ENCODE measurements around the gene INAVA. TPM values are rescaled to one million over a fixed set of nuclear protein-coding genes. Genes with fewer than 3 reads are reported as not detected.

Gene INAVA
- total and polyA plus RNA-seq, 2 of the 13 experiments (the other 11 are each of a cell fraction or from before 2014, with no cell fraction given): 6.0 to 13.5 TPM

- TF ChIP-seq SIN3B (IDR thresholded peaks at IDR 0.05; ENCODE audit: low read length): no peak
- peak; percentile 63; the same call in 1 of the 2 replicates for TF ChIP-seq ZSCAN31 (CRISPR knock-in tag; IDR thresholded peaks at IDR 0.05; ENCODE audit: low read depth)
- TF ChIP-seq ZNF788 (CRISPR knock-in tag; IDR thresholded peaks at IDR 0.05; ENCODE audit: borderline replicate concordance): peak; percentile 34; the same call in 1 of the 2 replicates
- no peak for TF ChIP-seq SMARCE1 (IDR thresholded peaks at IDR 0.05; ENCODE audit: borderline replicate concordance)
- peak; percentile 75; the same call in 1 of the 2 replicates for TF ChIP-seq ZSCAN21 (CRISPR knock-in tag; IDR thresholded peaks at IDR 0.05; ENCODE audit: borderline replicate concordance)
- TF ChIP-seq ZNF317 (CRISPR knock-in tag; IDR thresholded peaks at IDR 0.05): 0 out of 2 replicates have a peak, but pooled peaks have one; percentile 13
- no peak for TF ChIP-seq ZNF335 (CRISPR knock-in tag; IDR thresholded peaks at IDR 0.05)
- TF ChIP-seq STAG1 (CRISPR knock-in tag; IDR thresholded peaks at IDR 0.05): peak; percentile 61
- no peak for TF ChIP-seq ZNF180 (CRISPR knock-in tag; IDR thresholded peaks at IDR 0.05; ENCODE audit: borderline replicate concordance, low read depth)
- 0 out of 2 replicates have a peak, but pooled peaks have one; percentile 12 for TF ChIP-seq ATF2 (CRISPR knock-in tag; IDR thresholded peaks at IDR 0.05)
- TF ChIP-seq, protein P1, sequence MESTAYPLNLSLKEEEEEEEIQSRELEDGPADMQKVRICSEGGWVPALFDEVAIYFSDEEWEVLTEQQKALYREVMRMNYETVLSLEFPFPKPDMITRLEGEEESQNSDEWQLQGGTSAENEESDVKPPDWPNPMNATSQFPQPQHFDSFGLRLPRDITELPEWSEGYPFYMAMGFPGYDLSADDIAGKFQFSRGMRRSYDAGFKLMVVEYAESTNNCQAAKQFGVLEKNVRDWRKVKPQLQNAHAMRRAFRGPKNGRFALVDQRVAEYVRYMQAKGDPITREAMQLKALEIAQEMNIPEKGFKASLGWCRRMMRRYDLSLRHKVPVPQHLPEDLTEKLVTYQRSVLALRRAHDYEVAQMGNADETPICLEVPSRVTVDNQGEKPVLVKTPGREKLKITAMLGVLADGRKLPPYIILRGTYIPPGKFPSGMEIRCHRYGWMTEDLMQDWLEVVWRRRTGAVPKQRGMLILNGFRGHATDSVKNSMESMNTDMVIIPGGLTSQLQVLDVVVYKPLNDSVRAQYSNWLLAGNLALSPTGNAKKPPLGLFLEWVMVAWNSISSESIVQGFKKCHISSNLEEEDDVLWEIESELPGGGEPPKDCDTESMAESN (CRISPR knock-in tag; conservative IDR thresholded peaks at IDR 0.05): peak; percentile 64
- TF ChIP-seq HOMEZ (CRISPR knock-in tag; IDR thresholded peaks at IDR 0.05; ENCODE audit: low read depth): no peak
- TF ChIP-seq ZFP90 (CRISPR knock-in tag; IDR thresholded peaks at IDR 0.05; ENCODE audit: borderline replicate concordance): no peak
- TF ChIP-seq PHB2 (IDR thresholded peaks at IDR 0.05; ENCODE audit: partially characterized antibody): no peak
- TF ChIP-seq ZIK1 (CRISPR knock-in tag; IDR thresholded peaks at IDR 0.05; ENCODE audit: borderline replicate concordance, low read depth): no peak
- TF ChIP-seq, protein P2, sequence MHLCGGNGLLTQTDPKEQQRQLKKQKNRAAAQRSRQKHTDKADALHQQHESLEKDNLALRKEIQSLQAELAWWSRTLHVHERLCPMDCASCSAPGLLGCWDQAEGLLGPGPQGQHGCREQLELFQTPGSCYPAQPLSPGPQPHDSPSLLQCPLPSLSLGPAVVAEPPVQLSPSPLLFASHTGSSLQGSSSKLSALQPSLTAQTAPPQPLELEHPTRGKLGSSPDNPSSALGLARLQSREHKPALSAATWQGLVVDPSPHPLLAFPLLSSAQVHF (CRISPR knock-in tag; IDR thresholded peaks at IDR 0.05): no peak
- peak; percentile 60; the same call in 1 of the 2 replicates for TF ChIP-seq ADNP (CRISPR knock-in tag; IDR thresholded peaks at IDR 0.05)
- TF ChIP-seq ZNF543 (CRISPR knock-in tag; IDR thresholded peaks at IDR 0.05): peak; percentile 82; the same call in 1 of the 2 replicates
- TF ChIP-seq KDM6A (CRISPR knock-in tag; IDR thresholded peaks at IDR 0.05; ENCODE audit: low read depth): no peak
- TF ChIP-seq AKAP8 (CRISPR knock-in tag; IDR thresholded peaks at IDR 0.05): no peak
- peak in 1 of 2 experiments; percentile 32; a peak in 1 of 4 replicates for TF ChIP-seq ATF4 (CRISPR knock-in tag; IDR thresholded peaks at IDR 0.05)
- peak; percentile 11; the same call in 1 of the 2 replicates for TF ChIP-seq HMG20B (CRISPR knock-in tag; conservative IDR thresholded peaks at IDR 0.05)
- TF ChIP-seq HNRNPL (IDR thresholded peaks at IDR 0.05; ENCODE audit: low read depth, low read length): peak; percentile 51; the same call in 1 of the 2 replicates
These were observed 3.6 kb upstream of the INAVA start (continued) for GRCh38 chr1:200890818-200891773.
